ENCODE results near the gene BBS9.

- TF ChIP-seq TAF1 (IDR thresholded peaks at IDR 0.05; ENCODE audit: borderline replicate concordance, low read depth, low read length) (no peak), POLR2A (IDR thresholded peaks at IDR 0.05; ENCODE audit: low read depth, low read length) (no peak), POLR2AphosphoS5 (IDR thresholded peaks at IDR 0.05; ENCODE audit: low read depth, low read length) (no peak)
Measured at GRCh38 chr7:33458581-33458980, 329.2 kb downstream of the BBS9 start.

Measured in GM12892 (cell line).